Ammon's horn (tissue), 1 donor: Measurements from ENCODE around the gene ECE1.
A peak's percentile ranks its signal among the peaks of the same experiment; 100 is the strongest.

Experiments
- DNase-seq: peaks from one replicate; pipeline ENCODE4 v3.0.0-alpha.2; 2016; ENCODE audit warnings: low spot score

Gene ECE1

DNA sequence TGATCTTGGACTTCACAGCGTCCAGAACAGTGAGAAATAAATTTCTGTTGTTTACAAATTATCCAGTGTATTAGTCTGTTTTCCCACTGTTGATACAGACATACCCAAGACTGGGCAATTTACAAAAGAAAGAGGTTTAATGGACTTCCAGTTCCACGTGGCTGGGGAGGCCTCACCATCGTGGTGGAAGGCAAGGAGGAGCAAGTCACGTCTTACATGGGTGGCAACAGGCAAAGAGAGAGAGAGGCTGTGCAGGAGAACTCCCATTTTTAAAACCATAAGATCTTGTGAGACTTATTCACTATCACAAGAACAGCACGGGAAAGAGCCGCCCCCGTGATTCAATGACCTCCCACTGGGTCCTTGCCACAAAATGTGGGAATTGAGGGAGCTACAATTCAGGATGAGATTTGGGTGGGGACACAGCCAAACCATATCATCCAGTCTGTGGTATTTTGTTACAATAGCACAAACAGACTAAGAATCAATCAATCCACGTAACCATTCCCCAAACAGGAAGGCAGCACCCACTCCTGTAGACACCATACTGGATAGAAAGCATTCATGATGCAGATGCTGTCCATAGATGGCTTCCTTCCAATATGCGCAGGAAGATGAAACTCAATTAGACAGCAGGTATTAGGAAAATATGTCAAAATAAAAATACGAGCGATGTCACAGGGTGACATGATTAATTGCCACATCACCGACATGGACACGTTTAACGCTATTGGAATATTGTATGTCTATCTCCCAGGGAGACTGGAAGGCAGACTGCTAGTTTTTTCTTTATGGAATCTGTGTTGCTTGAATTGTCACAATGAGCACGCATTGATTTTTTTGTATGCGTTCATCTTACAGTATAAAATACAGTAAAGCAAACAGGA, 22.8 kb downstream of the ECE1 start:
- DNase-seq: no peak

DNA sequence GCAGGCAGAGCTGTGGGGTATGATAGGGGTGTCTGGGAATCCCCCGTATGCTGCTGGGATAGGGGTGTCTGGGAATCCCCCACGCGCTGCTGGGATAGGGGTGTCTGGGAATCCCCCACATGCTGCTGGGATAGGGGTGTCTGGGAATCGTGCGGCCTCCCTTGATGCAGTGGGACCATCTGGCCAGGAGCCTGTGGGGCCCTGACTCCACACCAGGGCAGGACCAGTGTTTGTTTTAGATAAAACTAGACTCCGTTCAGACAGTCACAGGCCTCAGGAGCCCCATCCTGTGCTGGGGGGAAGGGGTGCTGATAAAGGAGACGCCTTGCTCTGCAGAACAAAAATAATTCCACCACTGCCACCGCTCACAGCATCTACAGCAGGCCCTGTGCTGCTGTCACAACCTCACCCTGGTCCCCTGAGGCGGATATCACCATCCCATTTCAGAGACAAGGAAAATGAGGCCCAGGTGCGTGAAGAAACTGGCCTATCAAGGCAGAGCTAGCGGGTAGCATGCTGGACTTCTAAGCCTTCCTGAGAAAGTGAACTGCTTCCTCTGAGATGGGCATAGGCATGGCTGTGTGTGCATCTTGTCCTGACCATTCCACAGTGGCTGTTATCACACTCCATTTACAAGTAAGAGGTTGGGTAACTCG, 24.0 kb downstream of the ECE1 start:
- DNase-seq: no peak

DNA sequence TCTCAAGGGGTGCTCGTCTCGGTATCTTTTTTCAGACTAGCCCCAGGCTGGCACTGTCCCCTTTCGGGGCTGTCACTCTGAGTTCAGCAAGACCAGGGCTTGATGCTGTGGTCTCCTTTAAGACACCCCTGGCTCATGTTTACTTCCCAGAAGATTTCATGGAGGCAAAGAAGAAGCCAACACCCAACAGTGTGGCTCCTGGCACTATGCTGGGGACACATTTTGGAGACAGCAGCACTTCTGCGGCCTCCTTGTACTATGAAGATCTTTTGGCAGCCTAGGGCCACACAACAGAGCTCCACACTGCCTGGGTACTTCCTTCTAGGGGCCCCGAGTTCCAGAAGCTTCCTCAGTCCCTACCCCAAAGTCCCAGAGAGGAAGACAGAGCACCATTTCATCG, 24.6 kb downstream of the ECE1 start:
- DNase-seq: no peak

DNA sequence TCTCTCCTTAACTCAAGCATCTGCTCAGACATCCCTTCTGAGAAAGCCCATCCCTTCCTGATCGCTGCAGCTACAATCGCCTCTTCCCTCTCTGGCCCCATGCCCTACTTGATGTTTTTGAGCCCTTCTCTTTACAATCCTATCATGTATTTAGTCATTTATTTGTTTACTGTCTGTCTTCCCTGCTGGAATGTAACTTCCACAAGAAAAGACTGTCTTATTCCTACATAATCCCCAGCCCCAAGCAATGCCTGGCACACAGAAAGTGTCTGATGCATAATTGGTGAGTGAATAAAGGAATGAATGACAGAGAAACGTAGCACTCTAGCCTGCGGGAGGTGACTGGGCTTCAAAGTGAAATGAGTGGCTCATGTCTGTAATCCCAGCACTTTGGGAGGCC, 25.4 kb downstream of the ECE1 start:
- DNase-seq: no peak

- DNase-seq: no peak
Observed at GRCh38 chr1:21263653-21264225, 26.5 kb downstream of the ECE1 start.

DNA sequence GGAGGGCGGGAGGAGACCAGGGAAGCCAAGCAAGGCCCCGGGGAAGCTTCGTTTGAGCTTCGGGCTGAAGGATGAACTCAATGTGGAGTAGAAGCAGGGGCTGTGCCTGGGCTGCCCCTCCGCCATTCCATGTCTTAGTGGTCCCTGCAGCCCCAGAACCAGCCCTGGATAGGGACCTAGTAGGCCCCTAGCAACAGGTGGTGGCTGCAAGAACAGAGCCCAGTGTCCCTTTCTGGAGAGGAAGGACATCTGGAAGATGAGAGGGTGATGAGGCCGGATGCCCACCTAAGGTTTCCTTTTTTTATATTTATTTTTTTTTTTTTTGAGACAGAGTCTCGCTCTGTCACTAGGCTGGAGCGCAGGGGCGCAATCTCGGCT, 27.2 kb downstream of the ECE1 start:
- DNase-seq: no peak

DNA sequence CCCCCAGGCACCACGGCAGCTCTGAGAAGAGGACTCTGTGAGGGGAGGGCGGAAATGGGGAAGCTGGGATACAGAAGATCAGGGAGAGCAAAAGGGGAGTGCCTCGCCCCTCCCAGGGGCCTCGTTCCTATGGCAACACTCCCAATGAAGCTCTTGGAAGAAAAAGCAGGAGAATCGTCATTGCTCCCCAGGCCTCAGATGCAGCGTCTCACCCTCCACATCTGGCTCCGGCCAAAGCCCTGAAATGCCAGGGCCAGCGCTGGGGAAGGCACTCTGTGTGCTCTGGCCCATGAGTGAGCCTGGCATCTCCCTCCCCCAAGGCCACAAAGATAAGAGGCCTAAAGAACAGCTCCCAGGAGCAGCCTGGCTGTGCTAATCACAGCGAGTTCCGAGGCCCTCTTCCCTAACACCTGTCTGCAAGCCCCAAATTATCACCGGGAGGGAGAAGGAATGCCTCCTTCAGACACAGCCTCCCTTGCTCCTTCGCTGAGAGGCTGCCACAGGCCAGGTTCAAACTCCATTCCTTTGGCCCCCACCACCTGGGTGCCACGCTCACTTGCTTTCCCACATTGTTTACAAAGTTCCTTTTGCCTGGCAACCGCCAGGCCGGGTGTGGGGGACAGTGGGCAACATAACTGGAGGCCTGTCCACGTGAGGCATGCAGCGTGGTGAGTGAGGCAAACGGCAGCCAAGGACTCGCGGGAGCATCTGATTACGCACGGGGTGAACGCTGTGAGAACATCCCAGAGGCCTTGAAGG, 27.8 kb downstream of the ECE1 start:
- peak; percentile 33 for DNase-seq

- peak; percentile 35 for DNase-seq
Observed at GRCh38 chr1:21261551-21262292, 28.5 kb downstream of the ECE1 start.

- no peak for DNase-seq
Observed at GRCh38 chr1:21260405-21261125, 29.7 kb downstream of the ECE1 start.

DNA sequence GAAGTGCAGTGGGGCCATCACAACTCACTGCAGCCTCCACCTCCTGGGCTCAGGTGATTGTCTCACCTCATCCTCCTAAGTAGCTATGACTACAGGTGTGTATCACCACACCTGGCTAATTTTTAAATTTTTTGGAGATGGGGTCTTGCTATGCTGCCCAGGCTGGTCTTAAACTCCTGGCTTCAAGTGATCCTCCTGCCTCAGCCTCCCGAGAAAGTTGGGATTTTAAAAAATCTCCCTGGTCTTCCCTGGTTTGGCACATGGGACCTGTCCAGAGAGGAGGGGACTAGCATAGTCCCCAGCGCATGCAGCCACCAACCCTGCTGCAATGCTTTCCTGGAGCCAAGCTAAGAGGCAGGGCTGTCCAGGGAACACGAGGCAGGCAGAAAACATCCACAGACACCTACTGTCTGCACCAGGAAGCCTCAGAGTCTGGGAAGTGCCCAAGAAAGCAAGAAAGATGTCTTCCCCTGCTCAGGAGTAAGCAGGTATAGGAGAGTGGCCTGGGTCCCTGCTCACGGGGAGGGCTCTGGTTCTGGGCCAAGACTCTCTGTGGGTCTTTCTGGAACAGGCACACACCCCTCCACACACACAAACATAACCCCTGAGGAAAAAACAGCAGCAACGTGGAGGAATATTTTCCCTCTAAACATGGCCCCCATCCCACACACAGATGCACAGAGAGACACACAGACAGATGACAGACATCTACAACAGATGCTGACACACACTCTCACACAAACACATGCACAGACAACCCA, 30.8 kb downstream of the ECE1 start:
- peak; percentile 42 for DNase-seq

DNA sequence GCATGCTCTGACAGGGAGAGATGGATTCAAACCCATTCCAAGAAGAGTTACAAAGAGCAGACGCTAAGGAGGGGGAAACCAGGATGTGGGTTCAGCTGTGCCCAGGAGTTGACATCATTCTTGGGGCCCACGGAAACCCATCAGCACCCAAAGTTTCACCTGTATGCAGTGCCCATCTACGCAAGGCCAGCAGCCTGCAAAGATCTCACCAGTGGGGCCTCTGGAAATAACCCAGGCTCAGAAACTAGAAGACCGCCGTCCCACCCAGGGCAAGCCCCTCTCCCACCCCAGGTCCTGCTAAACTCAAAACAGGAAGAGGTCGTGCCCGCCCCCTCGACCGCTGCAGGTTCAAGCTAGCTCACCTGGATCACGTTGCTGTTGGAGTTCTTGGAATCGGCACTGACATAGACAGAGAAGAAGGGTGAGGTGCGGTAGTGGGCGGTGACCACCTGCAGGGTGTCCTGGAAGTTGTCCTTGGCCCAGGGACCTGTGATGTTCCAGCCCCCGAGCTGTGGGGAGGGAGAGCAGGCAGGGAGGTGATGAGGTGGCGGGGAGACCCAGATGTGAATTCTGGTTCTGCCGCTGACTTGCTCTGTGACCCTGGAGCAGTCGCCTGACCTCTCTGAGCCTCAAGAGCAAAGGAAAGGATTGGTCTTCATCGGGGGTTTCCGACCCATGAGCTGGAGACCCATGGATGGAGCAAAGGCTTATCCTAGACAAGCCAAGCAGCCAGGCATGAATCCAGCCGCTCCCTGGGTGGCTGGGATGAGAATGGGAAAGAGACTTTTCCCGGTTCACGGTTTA, 31.7 kb downstream of the ECE1 start:
- no peak for DNase-seq

GRCh38 chr1:21257431-21258135, 32.7 kb downstream of the ECE1 start:
- no peak for DNase-seq

DNA sequence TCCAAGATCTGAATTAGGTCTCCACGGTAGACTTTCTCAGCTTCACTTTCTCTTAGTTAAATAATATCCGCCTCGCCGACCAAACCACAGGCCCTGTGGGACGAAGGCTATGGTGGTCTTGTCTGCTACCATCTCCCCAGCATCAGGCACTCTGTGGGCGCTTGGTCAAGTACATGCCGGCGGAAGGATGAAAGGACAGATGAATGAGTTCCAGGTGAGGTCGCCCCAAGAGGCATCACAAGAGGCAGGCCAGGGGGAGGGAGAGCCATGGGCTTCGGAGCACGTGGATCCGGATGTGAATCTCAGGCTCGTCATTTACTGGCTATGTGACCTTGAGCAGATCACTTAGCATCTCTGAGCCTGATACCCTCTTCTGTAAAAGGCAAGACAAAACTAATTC, 33.5 kb downstream of the ECE1 start:
- no peak for DNase-seq

GRCh38 chr1:21255943-21256320, 34.3 kb downstream of the ECE1 start:
- no peak for DNase-seq

- peak; percentile 93 for DNase-seq
Observed at GRCh38 chr1:21255284-21255942, 34.9 kb downstream of the ECE1 start.

DNA sequence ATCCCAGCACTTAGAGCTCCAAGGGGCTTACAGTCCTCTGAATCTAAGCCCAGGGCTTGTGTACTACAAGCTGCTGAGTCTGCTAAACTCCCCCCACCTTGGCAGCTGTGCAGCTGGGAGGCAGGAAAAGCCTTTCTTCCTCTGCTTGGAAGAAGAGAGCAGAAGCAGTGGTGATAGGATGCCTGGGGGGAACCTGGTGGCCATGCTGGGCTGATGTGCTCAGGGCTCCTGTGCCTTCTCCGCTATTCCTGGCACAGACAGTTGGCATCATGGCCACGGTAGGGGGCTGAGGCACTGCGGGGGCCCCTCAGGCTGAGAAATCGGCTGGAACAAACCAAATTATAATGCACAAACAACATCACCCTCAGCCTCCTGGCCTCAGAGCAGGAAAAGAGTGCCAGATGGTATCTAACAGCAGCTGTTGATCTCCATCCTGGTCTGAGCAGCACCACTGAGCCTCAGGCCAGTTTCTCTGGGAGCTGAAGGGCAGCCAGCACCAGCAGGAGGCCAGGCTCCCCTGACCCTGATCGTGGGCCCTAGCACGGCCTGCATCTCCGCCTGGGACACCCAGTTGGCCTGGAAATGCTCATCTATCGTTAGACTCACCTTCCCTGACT, 35.8 kb downstream of the ECE1 start:
- peak; percentile 69 for DNase-seq

DNA sequence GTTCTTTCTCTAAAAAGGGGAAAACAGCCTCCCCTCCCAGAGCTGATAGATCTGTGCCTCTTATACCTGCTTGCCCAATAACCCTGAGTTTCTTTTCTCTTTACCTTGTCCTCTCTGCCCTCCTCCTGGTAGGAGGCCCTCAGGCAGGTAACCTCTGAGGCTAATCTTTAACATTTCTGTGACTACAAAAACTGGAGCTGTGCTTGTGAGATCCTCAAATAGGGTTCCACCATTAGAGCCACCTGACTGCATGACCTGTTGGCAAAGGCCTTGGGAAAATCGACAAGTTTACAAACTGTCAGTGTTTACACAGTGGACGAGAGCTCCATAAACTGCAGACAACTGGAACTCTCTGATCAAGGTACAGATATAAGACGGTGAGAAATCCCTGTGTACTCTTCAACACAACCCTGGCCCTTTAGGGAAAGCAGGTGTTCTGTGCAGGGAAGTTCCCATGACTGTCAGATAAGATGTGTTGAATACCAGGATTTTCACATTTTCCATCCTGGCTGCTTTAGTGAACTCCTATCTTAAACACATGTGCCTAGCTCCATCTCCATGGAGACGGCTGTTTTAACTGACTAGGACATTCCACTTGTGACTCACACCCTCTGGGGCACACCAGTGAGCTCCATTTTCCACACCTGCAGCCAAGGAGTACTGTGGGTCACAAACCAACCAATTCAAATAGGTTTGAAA, 38.3 kb downstream of the ECE1 start:
- DNase-seq: peak; percentile 40
